ENCODE data around the gene IFFO2. TPM values are rescaled to one million over a fixed set of nuclear protein-coding genes. Genes with fewer than 3 reads are reported as not detected.

Gene IFFO2
- total RNA-seq, 1 donor from 2014 or later: 9.8 TPM

GRCh38 chr1:18923756-18924211 lies 32.7 kb downstream of the IFFO2 start:
- no peak for ATAC-seq
- no peak for DNase-seq
- intact Hi-C loops (cut with DNase I): no loop called here
- H3K9me3 ChIP-seq: no peaks in the 10 kb centered on the region
- H3K4me1 ChIP-seq: peaks cover 68% of the 10 kb centered on the region
- H3K27ac ChIP-seq: peak overlapping the region; percentile 78
- no peak for TF ChIP-seq CTCF (IDR thresholded peaks at IDR 0.05)
- H3K4me3 ChIP-seq: no peak overlapping the region
- no peaks in the 10 kb centered on the region for H3K27me3 ChIP-seq (ENCODE audit: low read depth)
- H3K36me3 ChIP-seq: peaks cover 15% of the 10 kb centered on the region

GRCh38 chr1:18922848-18923755 lies 33.4 kb downstream of the IFFO2 start:
- no peak for ATAC-seq
- H3K4me1 ChIP-seq: peaks cover 61% of the 10 kb centered on the region
- peaks cover 21% of the 10 kb centered on the region for H3K36me3 ChIP-seq
- no peaks in the 10 kb centered on the region for H3K9me3 ChIP-seq
- no peak overlapping the region for H3K4me3 ChIP-seq
- DNase-seq: no peak
- no peak for TF ChIP-seq CTCF (IDR thresholded peaks at IDR 0.05)
- H3K27ac ChIP-seq: peak overlapping the region; percentile 78
- no peaks in the 10 kb centered on the region for H3K27me3 ChIP-seq (ENCODE audit: low read depth)
- intact Hi-C loops (cut with DNase I): no loop called here

- Histone ChIP-seq H3K27ac (peak overlapping the region; percentile 78), H3K4me3 (no peak overlapping the region), H3K4me1 (peaks cover 54% of the 10 kb centered on the region), H3K27me3 (ENCODE audit: low read depth) (no peaks in the 10 kb centered on the region), H3K9me3 (no peaks in the 10 kb centered on the region), H3K36me3 (peaks cover 25% of the 10 kb centered on the region)
- DNase-seq (peak; percentile 74), ATAC-seq (peak; percentile 73 to 75)
- TF ChIP-seq CTCF (IDR thresholded peaks at IDR 0.05): peak; percentile 14
- intact Hi-C loops (cut with DNase I): no loop called here
Observed at GRCh38 chr1:18922319-18922726, 34.2 kb downstream of the IFFO2 start.

GRCh38 chr1:18921516-18922251 lies 34.8 kb downstream of the IFFO2 start:
- DNase-seq (no peak), ATAC-seq (no peak)
- intact Hi-C loops (cut with DNase I): no loop called here
- Histone ChIP-seq H3K27ac (peak overlapping the region; percentile 78), H3K4me3 (no peak overlapping the region), H3K36me3 (peaks cover 26% of the 10 kb centered on the region), H3K4me1 (peaks cover 47% of the 10 kb centered on the region), H3K27me3 (ENCODE audit: low read depth) (no peaks in the 10 kb centered on the region), H3K9me3 (no peaks in the 10 kb centered on the region)
- TF ChIP-seq CTCF (IDR thresholded peaks at IDR 0.05): no peak

GRCh38 chr1:18920931-18921330 lies 35.5 kb downstream of the IFFO2 start:
- Histone ChIP-seq H3K36me3 (peaks cover 34% of the 10 kb centered on the region), H3K27me3 (ENCODE audit: low read depth) (no peaks in the 10 kb centered on the region), H3K4me3 (no peak overlapping the region), H3K4me1 (peaks cover 40% of the 10 kb centered on the region), H3K9me3 (no peaks in the 10 kb centered on the region), H3K27ac (no peak overlapping the region)
- intact Hi-C loops (cut with DNase I): no loop called here
- no peak for DNase-seq
- ATAC-seq: no peak
- TF ChIP-seq CTCF (IDR thresholded peaks at IDR 0.05): no peak

All from lower lobe of right lung (tissue), 2 donors.